ENCODE data around the gene PRR23E. TPM values are rescaled to one million over a fixed set of nuclear protein-coding genes. Genes with fewer than 3 reads are reported as not detected.

The PRR23E gene
- total RNA-seq, 1 donor from 2014 or later, result not detected

- peak; percentile 66 for DNase-seq (ENCODE audit: extremely low spot score, unreplicated experiment)
- Mint-ChIP-seq H3K27me3 (ENCODE audit: unreplicated experiment) (peaks cover 19% of the 10 kb centered on the region), H3K27ac (ENCODE audit: unreplicated experiment) (no peak overlapping the region), H3K4me1 (ENCODE audit: unreplicated experiment) (peaks cover 2% of the 10 kb centered on the region), H3K9me3 (ENCODE audit: unreplicated experiment) (no peaks in the 10 kb centered on the region), H3K4me3 (ENCODE audit: unreplicated experiment) (no peak overlapping the region), H3K36me3 (ENCODE audit: unreplicated experiment) (no peaks in the 10 kb centered on the region)
- TF ChIP-seq, protein P1, sequence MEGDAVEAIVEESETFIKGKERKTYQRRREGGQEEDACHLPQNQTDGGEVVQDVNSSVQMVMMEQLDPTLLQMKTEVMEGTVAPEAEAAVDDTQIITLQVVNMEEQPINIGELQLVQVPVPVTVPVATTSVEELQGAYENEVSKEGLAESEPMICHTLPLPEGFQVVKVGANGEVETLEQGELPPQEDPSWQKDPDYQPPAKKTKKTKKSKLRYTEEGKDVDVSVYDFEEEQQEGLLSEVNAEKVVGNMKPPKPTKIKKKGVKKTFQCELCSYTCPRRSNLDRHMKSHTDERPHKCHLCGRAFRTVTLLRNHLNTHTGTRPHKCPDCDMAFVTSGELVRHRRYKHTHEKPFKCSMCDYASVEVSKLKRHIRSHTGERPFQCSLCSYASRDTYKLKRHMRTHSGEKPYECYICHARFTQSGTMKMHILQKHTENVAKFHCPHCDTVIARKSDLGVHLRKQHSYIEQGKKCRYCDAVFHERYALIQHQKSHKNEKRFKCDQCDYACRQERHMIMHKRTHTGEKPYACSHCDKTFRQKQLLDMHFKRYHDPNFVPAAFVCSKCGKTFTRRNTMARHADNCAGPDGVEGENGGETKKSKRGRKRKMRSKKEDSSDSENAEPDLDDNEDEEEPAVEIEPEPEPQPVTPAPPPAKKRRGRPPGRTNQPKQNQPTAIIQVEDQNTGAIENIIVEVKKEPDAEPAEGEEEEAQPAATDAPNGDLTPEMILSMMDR (IDR thresholded peaks at IDR 0.05), result no peak
Measured at GRCh38 chr3:127168271-127168670, 24.7 kb upstream of the PRR23E start.

GRCh38 chr3:127170814-127171213 is 22.1 kb upstream of the PRR23E start:
- no peaks in the 10 kb centered on the region for H3K36me3 Mint-ChIP-seq (ENCODE audit: unreplicated experiment)
- H3K4me3 Mint-ChIP-seq (ENCODE audit: unreplicated experiment), result no peak overlapping the region
- TF ChIP-seq, protein P1 (IDR thresholded peaks at IDR 0.05), result no peak
- DNase-seq (ENCODE audit: extremely low spot score, unreplicated experiment), result no peak
- H3K9me3 Mint-ChIP-seq (ENCODE audit: unreplicated experiment), result no peaks in the 10 kb centered on the region
- no peak overlapping the region for H3K27ac Mint-ChIP-seq (ENCODE audit: unreplicated experiment)
- H3K27me3 Mint-ChIP-seq (ENCODE audit: unreplicated experiment), result peaks cover 19% of the 10 kb centered on the region
- H3K4me1 Mint-ChIP-seq (ENCODE audit: unreplicated experiment), result peaks cover 4% of the 10 kb centered on the region

GRCh38 chr3:127171320-127171719 is 21.6 kb upstream of the PRR23E start:
- Mint-ChIP-seq H3K9me3 (ENCODE audit: unreplicated experiment) (no peaks in the 10 kb centered on the region), H3K36me3 (ENCODE audit: unreplicated experiment) (no peaks in the 10 kb centered on the region)
- DNase-seq (ENCODE audit: extremely low spot score, unreplicated experiment), result peak; percentile 59

DNA sequence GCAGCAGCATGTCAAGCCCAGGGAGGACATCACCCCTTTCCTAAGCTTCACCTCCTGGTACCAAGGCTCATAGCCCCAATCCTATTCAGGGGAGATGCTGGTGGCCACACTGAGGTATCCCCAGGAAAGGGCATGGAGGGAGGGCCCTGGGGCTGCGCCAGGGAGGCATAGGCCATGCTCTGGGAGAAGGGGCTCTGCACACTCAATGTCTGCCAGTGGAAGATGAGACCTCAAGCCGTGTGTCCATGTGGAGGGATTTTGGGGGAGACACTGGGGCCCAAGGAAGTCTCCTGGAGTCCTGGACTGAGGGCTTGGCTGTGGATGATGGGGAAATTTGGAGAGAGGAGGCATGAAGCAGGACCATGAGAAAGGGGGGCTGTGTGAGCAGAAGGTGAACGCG is 21.2 kb upstream of the PRR23E start:
- no peaks in the 10 kb centered on the region for H3K36me3 Mint-ChIP-seq (ENCODE audit: unreplicated experiment)
- H3K4me1 Mint-ChIP-seq (ENCODE audit: unreplicated experiment), result peaks cover 4% of the 10 kb centered on the region
- DNase-seq (ENCODE audit: extremely low spot score, unreplicated experiment), result no peak
- H3K4me3 Mint-ChIP-seq (ENCODE audit: unreplicated experiment), result no peak overlapping the region
- TF ChIP-seq, protein P1 (IDR thresholded peaks at IDR 0.05), result no peak
- H3K9me3 Mint-ChIP-seq (ENCODE audit: unreplicated experiment), result no peaks in the 10 kb centered on the region
- H3K27ac Mint-ChIP-seq (ENCODE audit: unreplicated experiment), result no peak overlapping the region
- H3K27me3 Mint-ChIP-seq (ENCODE audit: unreplicated experiment), result peaks cover 16% of the 10 kb centered on the region

More at GRCh38 chr3:127171320-127171719, 21.6 kb upstream of the PRR23E start:
- H3K4me1 Mint-ChIP-seq (ENCODE audit: unreplicated experiment), result peaks cover 4% of the 10 kb centered on the region
- no peak overlapping the region for H3K27ac Mint-ChIP-seq (ENCODE audit: unreplicated experiment)
- TF ChIP-seq, protein P1 (IDR thresholded peaks at IDR 0.05), result no peak
- H3K27me3 Mint-ChIP-seq (ENCODE audit: unreplicated experiment), result peaks cover 16% of the 10 kb centered on the region
- H3K4me3 Mint-ChIP-seq (ENCODE audit: unreplicated experiment), result no peak overlapping the region

DNA sequence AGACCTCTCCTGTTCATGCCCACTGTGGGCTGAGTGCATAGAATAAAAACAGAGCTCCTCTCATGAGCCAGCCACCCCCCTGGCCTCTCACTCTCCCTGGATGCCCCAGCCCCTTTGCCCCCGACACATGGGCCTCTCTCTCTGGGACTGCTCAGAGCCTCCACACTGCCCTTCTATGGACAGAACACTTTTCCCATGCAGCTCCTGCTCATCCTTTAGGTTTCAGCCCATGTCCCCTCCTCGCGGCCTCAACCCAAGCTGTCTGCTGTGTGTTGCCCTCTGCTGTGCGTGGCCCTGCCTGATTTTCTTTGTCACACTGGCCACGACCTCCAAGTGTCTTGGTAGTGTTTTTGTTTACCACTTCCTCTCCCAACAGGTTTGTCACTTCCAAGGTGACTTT is 20.7 kb upstream of the PRR23E start:
- H3K9me3 Mint-ChIP-seq (ENCODE audit: unreplicated experiment), result no peaks in the 10 kb centered on the region
- no peak overlapping the region for H3K27ac Mint-ChIP-seq (ENCODE audit: unreplicated experiment)
- peak; percentile 69 for DNase-seq (ENCODE audit: extremely low spot score, unreplicated experiment)
- H3K4me3 Mint-ChIP-seq (ENCODE audit: unreplicated experiment), result no peak overlapping the region
- no peaks in the 10 kb centered on the region for H3K36me3 Mint-ChIP-seq (ENCODE audit: unreplicated experiment)
- TF ChIP-seq, protein P1 (IDR thresholded peaks at IDR 0.05), result no peak
- peaks cover 16% of the 10 kb centered on the region for H3K27me3 Mint-ChIP-seq (ENCODE audit: unreplicated experiment)
- H3K4me1 Mint-ChIP-seq (ENCODE audit: unreplicated experiment), result peaks cover 4% of the 10 kb centered on the region

Data from osteocyte (in vitro differentiated cells).